NCI-H2029 treated with DMSO at 0.1 percent for 48 hours (cell line): Measurements from ENCODE around the gene SCCPDH.
"Not testable (repeated sequence)": the region's sequence is repeated elsewhere in the genome, so short reads cannot be mapped to it uniquely, and the experiment has no call there.

Source experiments
- DNase-seq: peaks from one replicate; lab custom pipeline; 2025; lab: John Stamatoyannopoulos, UW

SCCPDH gene

GRCh38 chr1:246724016-246724730 is at the start of gene SCCPDH:
Gene SCCPDH (plus strand): TSS chr1:246724409. CDS start chr1:246724423, 14 bp downstream.
- no peak for DNase-seq

- no peak for DNase-seq
Measured at GRCh38 chr1:246677842-246678241, 46.4 kb upstream of the SCCPDH start.

- no peak for DNase-seq
Measured at GRCh38 chr1:246678816-246679793, 45.1 kb upstream of the SCCPDH start.

- no peak for DNase-seq
Measured at GRCh38 chr1:246679794-246680177, 44.4 kb upstream of the SCCPDH start.

- DNase-seq, result no peak
Measured at GRCh38 chr1:246680190-246680589, 44.0 kb upstream of the SCCPDH start.

GRCh38 chr1:246680696-246681130 is 43.5 kb upstream of the SCCPDH start:
- DNase-seq, result no peak

GRCh38 chr1:246681900-246682895 is 42.0 kb upstream of the SCCPDH start:
- no peak for DNase-seq

- no peak for DNase-seq
Measured at GRCh38 chr1:246683521-246683920, 40.7 kb upstream of the SCCPDH start.

GRCh38 chr1:246687002-246687401 is 37.2 kb upstream of the SCCPDH start:
- DNase-seq, result no peak

- peak; percentile 25 for DNase-seq
Measured at GRCh38 chr1:246689409-246690008, 34.7 kb upstream of the SCCPDH start.

- no peak for DNase-seq
Measured at GRCh38 chr1:246690100-246690499, 34.1 kb upstream of the SCCPDH start.

GRCh38 chr1:246691622-246692495 is 32.4 kb upstream of the SCCPDH start:
- DNase-seq, result no peak

- not testable (repeated sequence) for DNase-seq
Measured at GRCh38 chr1:246694213-246694895, 29.9 kb upstream of the SCCPDH start.

GRCh38 chr1:246695136-246695535 is 29.1 kb upstream of the SCCPDH start:
- DNase-seq, result no peak

GRCh38 chr1:246695666-246696065 is 28.5 kb upstream of the SCCPDH start:
- DNase-seq, result no peak

GRCh38 chr1:246698466-246699094 is 25.6 kb upstream of the SCCPDH start:
- DNase-seq, result no peak

GRCh38 chr1:246699095-246699735 is 25.0 kb upstream of the SCCPDH start:
- DNase-seq, result peak; percentile 91

GRCh38 chr1:246703581-246703980 is 20.6 kb upstream of the SCCPDH start:
- DNase-seq, result no peak

GRCh38 chr1:246705368-246705767 is 18.8 kb upstream of the SCCPDH start:
- no peak for DNase-seq
